CD14-positive monocyte (primary cell): ENCODE data around the gene CSF2. TPM values are rescaled to one million over a fixed set of nuclear protein-coding genes. Genes with fewer than 3 reads are reported as not detected.
"Not testable (repeated sequence)": the region's sequence is repeated elsewhere in the genome, so short reads cannot be mapped to it uniquely, and the experiment has no call there.

ENCODE experiments used
- DNase-seq, 3 donors: peaks; one replicate each; pipeline ENCODE4 v3.0.0-alpha.2; 2011 to 2022
- H2AFZ ChIP-seq: 2 replicates; pipeline ENCODE4 v1.6.0; 2012; ENCODE audit warnings: mild to moderate bottlenecking, low read depth, low read length, inconsistent platforms; ENCODE audit not compliant: insufficient read depth, poor library complexity, severe bottlenecking
- H3K27ac ChIP-seq, 2 donors: 1 replicate in 1 of 2; 2 replicates in 1 of 2; pipeline ENCODE4 v1.5.1; 2012 to 2013; ENCODE audit warnings: low read length in 2 of 2, control low read depth in 1 of 2, inconsistent platforms in 1 of 2, low read depth in 1 of 2, mild to moderate bottlenecking in 1 of 2
- H3K27me3 ChIP-seq, 2 donors: one replicate each; pipeline versions ENCODE4 v1.6.0 to v1.6.1; 2011 to 2013; ENCODE audit warnings: low read length in 2 of 2; ENCODE audit not compliant: control insufficient read depth in 2 of 2, insufficient read depth in 2 of 2
- H3K36me3 ChIP-seq, 2 donors: replicated peaks in 1 of 2; 1 replicate in 1 of 2; 2 replicates in 1 of 2; pipeline versions ENCODE4 v1.5.1 to v1.6.1; 2012 to 2013; ENCODE audit warnings: low read length in 2 of 2, control low read depth in 1 of 2, inconsistent platforms in 1 of 2, mild to moderate bottlenecking in 1 of 2; ENCODE audit not compliant: insufficient read depth in 2 of 2, control insufficient read depth in 1 of 2
- H3K4me1 ChIP-seq, 2 donors: 1 replicate in 1 of 2; 2 replicates in 1 of 2; pipeline versions ENCODE4 v1.5.1 to v1.6.1; 2012 to 2013; ENCODE audit warnings: low read length in 2 of 2, control low read depth in 1 of 2, inconsistent platforms in 1 of 2, mild to moderate bottlenecking in 1 of 2, moderate library complexity in 1 of 2; ENCODE audit not compliant: insufficient read depth in 2 of 2, control insufficient read depth in 1 of 2
- H3K4me2 ChIP-seq: replicated peaks from 2 replicates; pipeline ENCODE3; 2012; ENCODE audit warnings: low read length, moderate library complexity, mild to moderate bottlenecking; ENCODE audit not compliant: poor library complexity, severe bottlenecking; ENCODE audit errors: extremely low read depth
- H3K4me3 ChIP-seq, 3 experiments: fragments of 200-600 bp in 1 of 3; sonication (generic) in 1 of 3; replicated peaks in 1 of 3; 1 replicate in 2 of 3; 2 replicates in 1 of 3; pipeline ENCODE4 v1.5.1; 2011 to 2013; ENCODE audit warnings: low read length in 3 of 3, mild to moderate bottlenecking in 3 of 3, control low read depth in 2 of 3, low read depth in 2 of 3, inconsistent platforms in 1 of 3, moderate library complexity in 1 of 3
- H3K79me2 ChIP-seq: 2 replicates; pipeline ENCODE4 v1.6.0; 2012; ENCODE audit warnings: mild to moderate bottlenecking, control low read depth, inconsistent platforms, low read length, moderate library complexity; ENCODE audit not compliant: insufficient read depth
- H3K9ac ChIP-seq: 2 replicates; pipeline ENCODE4 v1.6.0; 2017; ENCODE audit warnings: low read length, mild to moderate bottlenecking; ENCODE audit not compliant: insufficient read depth, poor library complexity, severe bottlenecking
- H3K9me3 ChIP-seq, 2 donors: replicated peaks in 1 of 2; 1 replicate in 1 of 2; 2 replicates in 1 of 2; pipeline versions ENCODE4 v1.5.1 to v1.6.1; 2012 to 2013; ENCODE audit warnings: low read length in 2 of 2, control low read depth in 1 of 2; ENCODE audit not compliant: control insufficient read depth in 1 of 2, insufficient read depth in 1 of 2
- H4K20me1 ChIP-seq: 2 replicates; pipeline ENCODE4 v1.6.0; 2012; ENCODE audit warnings: mild to moderate bottlenecking, low read length, control low read depth, moderate library complexity; ENCODE audit not compliant: insufficient read depth
- H3K27ac Mint-ChIP-seq, 7 donors: one replicate each; pipeline ENCODE4 v1.8.0; 2020; ENCODE audit warnings: mild to moderate bottlenecking in 7 of 7, mixed read lengths in 7 of 7, moderate library complexity in 6 of 7, inconsistent platforms in 2 of 7
- H3K27me3 Mint-ChIP-seq, 3 donors: one replicate each; pipeline ENCODE4 v1.8.0; 2021 to 2022; ENCODE audit warnings: low read depth in 3 of 3, mild to moderate bottlenecking in 3 of 3, mixed read lengths in 3 of 3, moderate library complexity in 3 of 3, inconsistent platforms in 1 of 3
- H3K36me3 Mint-ChIP-seq, 2 donors: one replicate each; pipeline ENCODE4 v1.8.0; 2020; ENCODE audit warnings: mixed read lengths in 2 of 2, inconsistent platforms in 1 of 2, mild to moderate bottlenecking in 1 of 2
- H3K4me1 Mint-ChIP-seq: one replicate; pipeline ENCODE4 v1.8.0; 2020; ENCODE audit warnings: mild to moderate bottlenecking, mixed read lengths
- H3K4me3 Mint-ChIP-seq, 2 donors: one replicate each; pipeline ENCODE4 v1.8.0; 2020; ENCODE audit warnings: mild to moderate bottlenecking in 2 of 2, mixed read lengths in 2 of 2, moderate library complexity in 1 of 2
- H3K9me3 Mint-ChIP-seq, 7 donors: one replicate each; pipeline ENCODE4 v1.8.0; 2020 to 2022; ENCODE audit warnings: mixed read lengths in 7 of 7, mild to moderate bottlenecking in 6 of 7, moderate library complexity in 6 of 7, inconsistent platforms in 2 of 7
- WGBS: methylation state at CpG from one replicate; pipeline ENCODE4 v1.1.5; 2013; ENCODE audit warnings: missing lambda C conversion rate; ENCODE audit not compliant: insufficient coverage; 5-methylcytosine and 5-hydroxymethylcytosine counted together
- intact Hi-C, 2 donors: fragments of 100-400 bp; cut with micrococcal nuclease; formaldehyde crosslinking; loops; one replicate each; pipeline versions ENCODE4 v1.15.0 to v1.15.1; 2023
- polyA plus RNA-seq, 3 donors: library from polyadenylated mRNA; depleted of rRNA in 1 of 3; unstranded in 2 of 3; stranded (reverse) in 1 of 3; fragments of 300-500 nt in 2 of 3; fragments of >200 nt in 1 of 3; fragmentation: Illumina TruSeq in 2 of 3; gene quantifications; 1 replicate in 2 of 3; 2 replicates in 1 of 3; pipeline ENCODE4 v1.2.3, GENCODE V29; 2012 to 2021
- TF ChIP-seq, protein P1 (sequence below): fragments of 200-600 bp; IDR thresholded peaks from one replicate; pipeline ENCODE4 v1.8.0; 2022; ENCODE audit warnings: antibody characterized with exemption, mild to moderate bottlenecking

CSF2 gene
- polyA plus RNA-seq, 3 donors = not detected

DNA sequence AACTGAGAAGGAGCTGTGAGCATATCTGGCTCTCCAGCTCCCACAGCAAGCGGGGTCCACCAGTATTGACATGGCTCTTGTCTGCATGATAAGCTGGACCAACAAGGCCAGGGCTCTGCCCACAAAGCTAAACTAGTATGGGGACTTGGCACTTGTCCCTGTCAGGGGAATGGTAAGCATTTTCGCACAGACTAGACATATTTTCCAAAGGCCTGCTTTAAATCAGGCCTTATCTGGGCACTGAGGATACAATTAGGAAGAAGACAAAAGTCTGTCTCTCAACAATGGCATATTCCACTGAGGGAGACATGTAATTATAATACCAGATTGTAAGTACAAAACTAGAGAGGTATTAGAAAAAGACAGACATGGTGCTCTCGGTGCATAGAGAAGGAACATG is 32.1 kb downstream of the CSF2 start:
- no peaks in the 10 kb centered on the region for H3K27me3 ChIP-seq
- H3K9me3 ChIP-seq = no peaks in the 10 kb centered on the region
- no peak overlapping the region for H3K4me3 Mint-ChIP-seq
- H2AFZ ChIP-seq = no peak overlapping the region
- H3K4me1 Mint-ChIP-seq = peaks cover 46% of the 10 kb centered on the region
- intact Hi-C loops = no loop called here
- H3K9me3 Mint-ChIP-seq = peaks cover 1 to 6% (median 2%) of the 10 kb centered on the region in 7 donors
- H3K27ac Mint-ChIP-seq = no peak overlapping the region
- DNase-seq = no peak
- no peaks in the 10 kb centered on the region for H3K36me3 ChIP-seq
- H3K36me3 Mint-ChIP-seq = peaks cover 0 to 5% of the 10 kb centered on the region in 2 donors
- peaks cover 11 to 14% (median 13%) of the 10 kb centered on the region in 3 donors for H3K27me3 Mint-ChIP-seq
- no peak overlapping the region for H3K9ac ChIP-seq
- TF ChIP-seq, protein P1, sequence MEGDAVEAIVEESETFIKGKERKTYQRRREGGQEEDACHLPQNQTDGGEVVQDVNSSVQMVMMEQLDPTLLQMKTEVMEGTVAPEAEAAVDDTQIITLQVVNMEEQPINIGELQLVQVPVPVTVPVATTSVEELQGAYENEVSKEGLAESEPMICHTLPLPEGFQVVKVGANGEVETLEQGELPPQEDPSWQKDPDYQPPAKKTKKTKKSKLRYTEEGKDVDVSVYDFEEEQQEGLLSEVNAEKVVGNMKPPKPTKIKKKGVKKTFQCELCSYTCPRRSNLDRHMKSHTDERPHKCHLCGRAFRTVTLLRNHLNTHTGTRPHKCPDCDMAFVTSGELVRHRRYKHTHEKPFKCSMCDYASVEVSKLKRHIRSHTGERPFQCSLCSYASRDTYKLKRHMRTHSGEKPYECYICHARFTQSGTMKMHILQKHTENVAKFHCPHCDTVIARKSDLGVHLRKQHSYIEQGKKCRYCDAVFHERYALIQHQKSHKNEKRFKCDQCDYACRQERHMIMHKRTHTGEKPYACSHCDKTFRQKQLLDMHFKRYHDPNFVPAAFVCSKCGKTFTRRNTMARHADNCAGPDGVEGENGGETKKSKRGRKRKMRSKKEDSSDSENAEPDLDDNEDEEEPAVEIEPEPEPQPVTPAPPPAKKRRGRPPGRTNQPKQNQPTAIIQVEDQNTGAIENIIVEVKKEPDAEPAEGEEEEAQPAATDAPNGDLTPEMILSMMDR = no peak
- peaks cover 25 to 46% of the 10 kb centered on the region in 2 donors for H3K4me1 ChIP-seq
- no peak overlapping the region for H3K4me2 ChIP-seq
- no peaks in the 10 kb centered on the region for H3K79me2 ChIP-seq
- no peak overlapping the region for H3K27ac ChIP-seq
- H3K4me3 ChIP-seq = no peak overlapping the region
- WGBS = 100% methylated on average over 1 of the region's 3 CpGs
- H4K20me1 ChIP-seq = no peaks in the 10 kb centered on the region

DNA sequence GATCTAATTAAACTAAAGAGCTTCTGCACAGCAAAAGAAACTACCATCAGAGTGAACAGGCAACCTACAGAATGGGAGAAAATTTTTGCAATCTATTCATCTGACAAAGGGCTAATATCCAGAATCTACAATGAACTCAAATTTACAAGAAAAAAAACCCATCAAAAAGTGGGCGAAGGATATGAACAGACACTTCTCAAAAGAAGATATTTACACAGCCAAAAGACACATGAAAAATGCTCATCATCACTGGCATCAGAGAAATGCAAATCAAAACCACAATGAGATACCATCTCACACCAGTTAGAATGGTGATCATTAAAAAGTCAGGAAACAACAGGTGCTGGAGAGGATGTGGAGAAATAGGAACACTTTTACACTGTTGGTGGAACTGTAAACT is 34.9 kb downstream of the CSF2 start:
- Mint-ChIP-seq H3K4me1 (peaks cover 27% of the 10 kb centered on the region), H3K9me3 (peaks cover 3 to 11% (median 6%) of the 10 kb centered on the region in 7 donors), H3K27me3 (peaks cover 9 to 17% (median 11%) of the 10 kb centered on the region in 3 donors)
- H3K27ac Mint-ChIP-seq, H3K79me2 ChIP-seq, H3K27me3 ChIP-seq, H3K27ac ChIP-seq, intact Hi-C loops, H3K9ac ChIP-seq, H3K36me3 Mint-ChIP-seq, H3K4me2 ChIP-seq, H3K4me3 ChIP-seq, H4K20me1 ChIP-seq, H3K4me3 Mint-ChIP-seq, H3K9me3 ChIP-seq, H2AFZ ChIP-seq, DNase-seq, H3K36me3 ChIP-seq: not testable (repeated sequence)
- H3K4me1 ChIP-seq = peaks cover 12 to 19% of the 10 kb centered on the region in 2 donors
- 100% methylated on average over 1 of the region's 1 CpG for WGBS

DNA sequence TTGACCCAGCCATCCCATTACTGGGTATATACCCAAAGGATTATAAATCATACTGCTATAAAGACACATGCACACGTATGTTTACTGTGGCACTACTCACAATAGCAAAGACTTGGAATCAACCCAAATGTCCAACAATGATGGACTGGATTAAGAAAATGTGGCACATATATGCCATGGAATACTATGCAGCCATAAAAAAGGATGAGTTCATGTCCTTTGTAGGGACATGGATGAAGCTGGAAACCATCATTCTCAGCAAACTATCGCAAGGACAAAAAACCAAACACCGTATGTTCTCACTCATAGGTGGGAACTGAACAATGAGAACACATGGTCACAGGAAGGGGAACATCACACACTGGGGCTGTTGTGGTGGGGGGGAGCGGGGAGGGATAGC is 35.4 kb downstream of the CSF2 start:
- DNase-seq, H3K9ac ChIP-seq, H3K79me2 ChIP-seq, H3K36me3 Mint-ChIP-seq, H3K9me3 ChIP-seq, H3K27me3 ChIP-seq, H3K36me3 ChIP-seq, H3K4me3 Mint-ChIP-seq, H4K20me1 ChIP-seq, H3K4me3 ChIP-seq, H3K27ac Mint-ChIP-seq, intact Hi-C loops, H3K27ac ChIP-seq, H2AFZ ChIP-seq, H3K4me2 ChIP-seq: not testable (repeated sequence)
- Mint-ChIP-seq H3K4me1 (peaks cover 25% of the 10 kb centered on the region), H3K9me3 (peaks cover 3 to 15% (median 6%) of the 10 kb centered on the region in 7 donors), H3K27me3 (peaks cover 11 to 17% (median 14%) of the 10 kb centered on the region in 3 donors)
- WGBS = no CpG with 5 or more reads among the region's 4 CpGs
- peaks cover 9 to 19% of the 10 kb centered on the region in 2 donors for H3K4me1 ChIP-seq
